OCI-LY7 (cell line): ENCODE results near the gene DEAF1. TPM values are rescaled to one million over a fixed set of nuclear protein-coding genes. Genes with fewer than 3 reads are reported as not detected.

Source experiments
- BruUV-seq: library from RNA; stranded (reverse); fragments of 400-500 nt; replicated peaks from 2 replicates; lab custom pipeline; 2021; lab: Mats Ljungman, UMichigan
- CTCF ChIA-PET: fragments of 300-600 bp; sonication (Branson Sonifier 250); formaldehyde crosslinking; loops from one replicate; lab custom pipeline; 2022; ENCODE audit warnings: antibody characterized with exemption; ENCODE audit not compliant: unreplicated experiment; lab: Charles Lee
- POLR2A ChIA-PET: fragments of 300-600 bp; sonication (Branson Sonifier 250); formaldehyde crosslinking; loops from one replicate; lab custom pipeline; 2022; ENCODE audit warnings: antibody characterized with exemption; lab: Charles Lee
- DNase-seq: peaks from one replicate; pipeline ENCODE4 v3.0.0-alpha.2; 2015; ENCODE audit warnings: low spot score
- H2AFZ ChIP-seq: fragments of 200-600 bp; sonication (generic), shearing (Covaris generic); 2 replicates; pipeline ENCODE4 v1.6.1; 2014; ENCODE audit warnings: mild to moderate bottlenecking, antibody characterized with exemption, low read length, moderate library complexity
- H3K27ac ChIP-seq: fragments of 200-600 bp; sonication (generic); 2 replicates; pipeline ENCODE4 v1.5.1; 2014; ENCODE audit warnings: mixed run types, low read depth, mild to moderate bottlenecking, moderate library complexity, low read length, inconsistent platforms; ENCODE audit not compliant: poor library complexity, severe bottlenecking
- H3K36me3 ChIP-seq: fragments of 200-600 bp; sonication (generic); 2 replicates; pipeline ENCODE4 v1.6.1; 2014; ENCODE audit warnings: mild to moderate bottlenecking, antibody characterized with exemption, low read length, moderate library complexity, mixed read lengths; ENCODE audit not compliant: insufficient read depth
- H3K4me1 ChIP-seq: fragments of 200-600 bp; sonication (generic); 2 replicates; pipeline ENCODE4 v1.5.1; 2014; ENCODE audit warnings: mild to moderate bottlenecking, low read length; ENCODE audit not compliant: insufficient read depth, poor library complexity, severe bottlenecking
- H3K4me2 ChIP-seq: fragments of 200-600 bp; sonication (generic); 2 replicates; pipeline ENCODE4 v1.6.1; 2014; ENCODE audit warnings: mild to moderate bottlenecking, low read length
- H3K4me3 ChIP-seq: fragments of 200-600 bp; sonication (generic); 2 replicates; pipeline ENCODE4 v1.5.1; 2014; ENCODE audit warnings: mild to moderate bottlenecking, low read depth, low read length; ENCODE audit not compliant: poor library complexity, severe bottlenecking
- H3K79me2 ChIP-seq: fragments of 200-600 bp; sonication (generic); 2 replicates; pipeline ENCODE4 v1.6.1; 2016; ENCODE audit warnings: low read depth, mild to moderate bottlenecking, low read length, moderate library complexity, mixed read lengths; ENCODE audit not compliant: insufficient read depth
- H3K9me2 ChIP-seq: fragments of 200-600 bp; sonication (generic); 2 replicates; pipeline ENCODE4 v1.6.1; 2016; ENCODE audit warnings: mild to moderate bottlenecking, low read length, mixed read lengths; ENCODE audit not compliant: insufficient read depth
- H3K9me3 ChIP-seq: fragments of 200-600 bp; sonication (generic); 2 replicates; pipeline ENCODE4 v1.6.1; 2014; ENCODE audit warnings: mild to moderate bottlenecking, mixed run types, low read length, mixed read lengths
- H4K20me1 ChIP-seq: fragments of 200-600 bp; sonication (generic); 2 replicates; pipeline ENCODE4 v1.6.1; 2014; ENCODE audit warnings: mild to moderate bottlenecking, antibody characterized with exemption, low read length, moderate library complexity, mixed read lengths; ENCODE audit not compliant: insufficient read depth
- CTCF ChIP-seq: fragments of 200-600 bp; sonication (generic); conservative IDR thresholded peaks from 2 replicates; pipeline ENCODE4 v1.5.1; 2014; ENCODE audit warnings: mild to moderate bottlenecking, antibody characterized with exemption, low read length, moderate library complexity, mixed read lengths
- EZH2phosphoT487 ChIP-seq: fragments of 200-600 bp; sonication (generic); IDR thresholded peaks from 2 replicates; pipeline ENCODE4 v1.6.1; 2018; ENCODE audit warnings: low read depth, borderline replicate concordance, mild to moderate bottlenecking, mixed run types, antibody characterized with exemption, low read length, moderate library complexity, mixed read lengths
- intact Hi-C: fragments of 100-400 bp; cut with micrococcal nuclease; formaldehyde crosslinking; loops from one replicate; pipeline ENCODE4 v1.10.0; 2022; ENCODE audit not compliant: unreplicated experiment
- total RNA-seq, 2 experiments: library from RNA; depleted of rRNA in 1 of 2; stranded (reverse); fragments of >200 nt in 1 of 2; shearing (Covaris generic) in 1 of 2; gene quantifications; 2 replicates each; pipeline ENCODE4 v1.2.3, GENCODE V29; 2014 to 2022

Gene DEAF1
- total RNA-seq, 2 experiments from 2014 or later: 42.7 to 66.2 TPM

- H3K79me2 ChIP-seq: no peaks in the 10 kb centered on the region
- H3K4me1 ChIP-seq: peaks cover 7% of the 10 kb centered on the region
- no peaks in the 10 kb centered on the region for H3K9me3 ChIP-seq
- no peak for DNase-seq
- no TSS peak for BruUV-seq
- CTCF ChIA-PET: no interaction called here
- no peak overlapping the region for H3K4me3 ChIP-seq
- H3K27ac ChIP-seq: no peak overlapping the region
- intact Hi-C loops: no loop called here
- POLR2A ChIA-PET: no interaction called here
- TF ChIP-seq EZH2phosphoT487 (no peak), CTCF (no peak)
- no peak overlapping the region for H2AFZ ChIP-seq
- no peaks in the 10 kb centered on the region for H4K20me1 ChIP-seq
- peaks cover 15% of the 10 kb centered on the region; the same call in 1 of the 2 replicates for H3K36me3 ChIP-seq
- H3K4me2 ChIP-seq: no peak overlapping the region
- no peaks in the 10 kb centered on the region for H3K9me2 ChIP-seq
Measured at GRCh38 chr11:635945-636510, 59.0 kb downstream of the DEAF1 start.

- Histone ChIP-seq H3K27ac (no peak overlapping the region), H4K20me1 (no peaks in the 10 kb centered on the region), H3K9me2 (no peaks in the 10 kb centered on the region), H3K4me1 (no peaks in the 10 kb centered on the region), H3K79me2 (no peaks in the 10 kb centered on the region), H3K4me2 (no peak overlapping the region), H3K4me3 (no peak overlapping the region), H3K36me3 (peaks cover 9% of the 10 kb centered on the region; the same call in 1 of the 2 replicates), H2AFZ (no peak overlapping the region), H3K9me3 (no peaks in the 10 kb centered on the region)
- intact Hi-C loops: no loop called here
- BruUV-seq: no TSS peak
- TF ChIP-seq EZH2phosphoT487: no peak
- no peak for TF ChIP-seq CTCF
- ChIA-PET CTCF (no interaction called here), POLR2A (no interaction called here)
- no peak for DNase-seq
Measured at GRCh38 chr11:630871-631270, 64.2 kb downstream of the DEAF1 start.

- no peak for DNase-seq
- intact Hi-C loops: no loop called here
- Histone ChIP-seq H3K4me3 (no peak overlapping the region), H3K79me2 (no peaks in the 10 kb centered on the region), H3K9me2 (no peaks in the 10 kb centered on the region), H3K9me3 (no peaks in the 10 kb centered on the region), H3K4me1 (no peaks in the 10 kb centered on the region), H3K36me3 (peaks cover 9% of the 10 kb centered on the region; the same call in 1 of the 2 replicates), H3K4me2 (no peak overlapping the region), H3K27ac (no peak overlapping the region), H2AFZ (no peak overlapping the region), H4K20me1 (no peaks in the 10 kb centered on the region)
- no TSS peak for BruUV-seq
- POLR2A ChIA-PET: interaction anchor here (0.6 kb wide), 1 partner anchor 148 kb away, joined by 7 read pairs; the partner anchor contains the start of gene GATD1
- CTCF ChIA-PET: no interaction called here
- TF ChIP-seq EZH2phosphoT487: no peak
- TF ChIP-seq CTCF: no peak
Measured at GRCh38 chr11:629237-629583, 65.8 kb downstream of the DEAF1 start.
